GM19372 (cell line): Measurements from ENCODE around the gene SH3RF3.

Experiments
- ATAC-seq: cut with Tn5 transposase; IDR thresholded peaks from one replicate; pipeline ENCODE4 v1.9.1; 2021; ENCODE audit warnings: mild to moderate bottlenecking, low read depth, moderate library complexity; ENCODE audit not compliant: unreplicated experiment

SH3RF3 gene

GRCh38 chr2:109197491-109198418 lies 68.8 kb downstream of the SH3RF3 start:
- ATAC-seq = no peak

GRCh38 chr2:109199790-109200189 lies 70.8 kb downstream of the SH3RF3 start:
- ATAC-seq = no peak

GRCh38 chr2:109200616-109201464 lies 71.8 kb downstream of the SH3RF3 start:
- ATAC-seq = no peak

GRCh38 chr2:109201465-109202327 lies 72.7 kb downstream of the SH3RF3 start:
- ATAC-seq = no peak

GRCh38 chr2:109202486-109202885 lies 73.5 kb downstream of the SH3RF3 start:
- ATAC-seq = no peak

- no peak for ATAC-seq
Measured at GRCh38 chr2:109203246-109204011, 74.4 kb downstream of the SH3RF3 start.

- ATAC-seq = no peak
Measured at GRCh38 chr2:109204412-109204811, 75.4 kb downstream of the SH3RF3 start.

GRCh38 chr2:109205447-109205846 lies 76.4 kb downstream of the SH3RF3 start:
- no peak for ATAC-seq

- no peak for ATAC-seq
Measured at GRCh38 chr2:109206569-109207146, 77.7 kb downstream of the SH3RF3 start.

- no peak for ATAC-seq
Measured at GRCh38 chr2:109207176-109207575, 78.2 kb downstream of the SH3RF3 start.

GRCh38 chr2:109208071-109208950 lies 79.3 kb downstream of the SH3RF3 start:
- no peak for ATAC-seq

- no peak for ATAC-seq
Measured at GRCh38 chr2:109208951-109209335, 79.9 kb downstream of the SH3RF3 start.

GRCh38 chr2:109209412-109209811 lies 80.4 kb downstream of the SH3RF3 start:
- ATAC-seq = no peak

- ATAC-seq = no peak
Measured at GRCh38 chr2:109209941-109210340, 80.9 kb downstream of the SH3RF3 start.

- no peak for ATAC-seq
Measured at GRCh38 chr2:109210431-109211200, 81.6 kb downstream of the SH3RF3 start.

- no peak for ATAC-seq
Measured at GRCh38 chr2:109211315-109211714, 82.3 kb downstream of the SH3RF3 start.

- ATAC-seq = no peak
Measured at GRCh38 chr2:109212836-109213563, 84.0 kb downstream of the SH3RF3 start.
